B cell (primary cell): Measurements from ENCODE around the gene HDAC7.

Source experiments
- CTCF ChIP-seq: fragments of 200-600 bp; IDR thresholded peaks from one replicate; pipeline ENCODE4 v1.8.0; 2022; ENCODE audit warnings: antibody characterized with exemption, mild to moderate bottlenecking
- EZH2 ChIP-seq: IDR thresholded peaks from 2 replicates; pipeline ENCODE4 v1.6.1; 2012; ENCODE audit warnings: borderline replicate concordance, low read depth, mild to moderate bottlenecking, moderate library complexity, low read length; ENCODE audit not compliant: insufficient read depth, poor library complexity, severe bottlenecking

DNA sequence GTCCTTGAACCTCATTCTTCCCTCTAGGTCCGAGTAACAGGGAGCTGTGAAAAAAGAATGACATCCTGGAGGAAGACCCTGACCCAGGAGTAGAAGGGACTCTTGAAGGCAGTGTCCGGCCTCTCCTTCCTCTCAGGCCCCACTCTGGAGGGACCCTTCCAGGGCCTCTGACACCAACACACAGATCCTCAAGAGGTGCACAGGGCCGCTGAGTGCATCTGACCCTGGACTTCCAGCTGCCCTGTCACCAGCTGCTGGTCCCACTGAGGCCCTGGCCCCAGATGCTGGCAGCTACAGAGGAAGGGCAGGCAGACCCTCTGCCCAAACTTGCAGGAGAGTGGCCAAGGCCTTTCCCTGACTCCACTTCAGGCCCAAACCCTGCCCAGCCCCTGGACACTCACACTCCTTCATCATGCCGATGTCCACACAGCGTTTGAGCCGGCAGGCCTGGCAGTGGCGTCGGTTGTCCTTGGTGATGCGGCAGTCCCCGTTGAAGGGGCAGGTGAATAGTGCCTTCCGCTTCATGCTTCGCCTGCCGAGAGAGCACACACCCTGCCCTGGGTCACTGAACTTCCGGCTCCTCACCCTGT lies 45.0 kb upstream of the HDAC7 start:
- no peak for TF ChIP-seq CTCF
- TF ChIP-seq EZH2 = no peak
